Loucy (cell line): ENCODE data around the gene ARHGEF17.
A peak's percentile ranks its signal among the peaks of the same experiment; 100 is the strongest.

ENCODE experiments used
- H2AFZ ChIP-seq: fragments of 200-600 bp; sonication (generic); 2 replicates; pipeline ENCODE4 v1.6.0; 2016; ENCODE audit warnings: antibody characterized with exemption, mild to moderate bottlenecking, low read length, moderate library complexity
- H3F3A ChIP-seq: fragments of 200-600 bp; 2 replicates; pipeline ENCODE4 v1.6.0; 2016; ENCODE audit warnings: antibody characterized with exemption, low read depth, mild to moderate bottlenecking
- H3K27me3 ChIP-seq: fragments of 200-600 bp; sonication (generic); 2 replicates; pipeline ENCODE4 v1.6.1; 2014; ENCODE audit warnings: low read length, mild to moderate bottlenecking; ENCODE audit not compliant: insufficient read depth, poor library complexity, severe bottlenecking
- H3K36me3 ChIP-seq: fragments of 200-600 bp; sonication (generic); 2 replicates; pipeline ENCODE4 v1.6.1; 2016; ENCODE audit warnings: low read length; ENCODE audit not compliant: insufficient read depth
- H3K4me1 ChIP-seq: fragments of 200-600 bp; sonication (generic); 2 replicates; pipeline ENCODE4 v1.5.1; 2014; ENCODE audit warnings: low read length, mild to moderate bottlenecking; ENCODE audit not compliant: insufficient read depth, poor library complexity, severe bottlenecking
- H3K4me2 ChIP-seq: fragments of 200-600 bp; sonication (generic); 2 replicates; pipeline ENCODE4 v1.6.0; 2014; ENCODE audit warnings: antibody characterized with exemption, low read length, low read depth, mild to moderate bottlenecking; ENCODE audit not compliant: poor library complexity, severe bottlenecking
- H3K4me3 ChIP-seq: fragments of 200-600 bp; sonication (generic); 2 replicates; pipeline ENCODE4 v1.5.1; 2014; ENCODE audit warnings: low read length, mild to moderate bottlenecking, mixed read lengths; ENCODE audit not compliant: poor library complexity, severe bottlenecking
- H3K79me2 ChIP-seq: fragments of 200-600 bp; sonication (generic); 2 replicates; pipeline ENCODE4 v1.6.1; 2014; ENCODE audit warnings: low read length; ENCODE audit not compliant: insufficient read depth
- H3K9ac ChIP-seq: fragments of 200-600 bp; sonication (generic); 2 replicates; pipeline ENCODE4 v1.6.0; 2014; ENCODE audit warnings: mild to moderate bottlenecking, low read depth, low read length, moderate library complexity; ENCODE audit not compliant: poor library complexity, severe bottlenecking
- H3K9me2 ChIP-seq: fragments of 200-600 bp; sonication (generic); replicated peaks from 2 replicates; pipeline ENCODE4 v1.6.1; 2016; ENCODE audit warnings: low read depth, low read length, mixed read lengths
- H3K9me3 ChIP-seq: fragments of 200-600 bp; sonication (generic); 2 replicates; pipeline ENCODE4 v1.6.1; 2014; ENCODE audit warnings: mild to moderate bottlenecking, antibody characterized with exemption, low read length, low read depth; ENCODE audit not compliant: insufficient read depth
- H4K20me1 ChIP-seq: fragments of 200-600 bp; sonication (generic); 2 replicates; pipeline ENCODE4 v1.6.0; 2014; ENCODE audit warnings: antibody characterized with exemption, low read length, mild to moderate bottlenecking; ENCODE audit not compliant: insufficient read depth, poor library complexity, severe bottlenecking
- EZH2phosphoT487 ChIP-seq: fragments of 200-600 bp; IDR thresholded peaks from 2 replicates; pipeline ENCODE4 v1.6.1; 2018; ENCODE audit warnings: antibody characterized with exemption, mild to moderate bottlenecking, moderate library complexity, borderline replicate concordance
- TF ChIP-seq, protein P1 (sequence below): fragments of 200-600 bp; sonication (generic); conservative IDR thresholded peaks from 2 replicates; pipeline ENCODE4 v1.5.1; 2014; ENCODE audit warnings: mild to moderate bottlenecking, antibody characterized with exemption, low read length

The ARHGEF17 gene

DNA sequence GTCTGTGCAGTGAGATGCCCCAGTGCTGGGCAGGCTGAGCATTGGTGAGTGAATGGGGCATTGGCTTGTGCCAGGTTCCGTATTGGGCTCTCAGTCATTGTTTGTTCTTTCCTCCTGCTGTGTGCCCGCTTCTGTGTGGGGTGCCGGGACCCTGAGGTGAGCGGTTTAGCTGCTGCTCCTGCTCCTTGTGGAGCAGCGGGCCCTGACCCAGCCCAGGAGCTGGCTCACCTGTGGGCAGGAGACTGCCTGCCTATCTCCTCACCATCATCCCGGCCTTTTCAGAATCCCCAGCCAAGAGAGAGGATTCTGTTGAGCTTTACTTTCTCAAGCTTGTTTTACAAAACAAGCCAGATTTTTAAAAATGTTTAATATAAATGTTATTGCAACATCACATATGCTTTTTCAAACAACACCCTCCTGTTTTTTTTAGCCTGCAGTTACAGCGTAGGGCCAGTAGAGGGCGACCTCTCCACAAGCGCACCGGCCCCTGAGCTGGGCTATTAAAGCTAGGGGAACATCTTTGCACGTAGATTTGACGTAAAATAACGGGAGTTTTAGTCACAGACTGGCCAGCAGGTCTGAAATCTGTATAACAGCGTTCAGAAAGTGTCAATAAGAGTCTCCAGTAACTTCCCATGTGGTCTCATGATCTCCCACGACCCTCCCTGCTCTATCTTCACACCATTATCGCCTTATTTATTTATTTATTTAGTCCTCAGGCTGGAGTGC, 43.0 kb downstream of the ARHGEF17 start:
- H3K4me2 ChIP-seq = no peak overlapping the region

DNA sequence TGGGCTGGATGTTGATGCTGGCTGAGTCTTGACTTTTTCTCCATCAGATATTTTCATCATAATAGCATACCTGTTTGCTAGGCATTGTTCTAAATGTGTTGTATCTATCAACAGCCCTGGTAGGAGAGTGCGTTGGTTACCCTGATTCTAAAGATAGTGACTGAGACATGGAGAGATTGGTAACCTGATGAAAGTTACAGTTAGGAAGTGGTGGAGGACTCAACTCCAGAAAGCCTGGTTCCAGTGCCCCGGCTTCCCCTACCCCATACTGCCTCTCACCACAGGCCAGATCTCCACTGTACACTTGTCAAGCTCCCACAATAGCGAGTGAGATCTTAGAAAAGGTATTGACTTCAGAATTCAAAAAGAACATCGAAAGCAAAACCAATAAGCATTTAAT, 45.3 kb downstream of the ARHGEF17 start:
- Histone ChIP-seq H3K79me2 (no peaks in the 10 kb centered on the region), H3K4me3 (no peak overlapping the region), H3F3A (no peaks in the 10 kb centered on the region), H3K4me1 (peaks cover 15% of the 10 kb centered on the region), H3K4me2 (peak overlapping the region; percentile 2), H3K9ac (no peak overlapping the region), H3K9me2 (no peaks in the 10 kb centered on the region), H4K20me1 (no peaks in the 10 kb centered on the region), H3K9me3 (no peaks in the 10 kb centered on the region), H2AFZ (no peak overlapping the region), H3K27me3 (no peaks in the 10 kb centered on the region), H3K36me3 (no peaks in the 10 kb centered on the region)
- no peak for TF ChIP-seq EZH2phosphoT487
- TF ChIP-seq, protein P1, sequence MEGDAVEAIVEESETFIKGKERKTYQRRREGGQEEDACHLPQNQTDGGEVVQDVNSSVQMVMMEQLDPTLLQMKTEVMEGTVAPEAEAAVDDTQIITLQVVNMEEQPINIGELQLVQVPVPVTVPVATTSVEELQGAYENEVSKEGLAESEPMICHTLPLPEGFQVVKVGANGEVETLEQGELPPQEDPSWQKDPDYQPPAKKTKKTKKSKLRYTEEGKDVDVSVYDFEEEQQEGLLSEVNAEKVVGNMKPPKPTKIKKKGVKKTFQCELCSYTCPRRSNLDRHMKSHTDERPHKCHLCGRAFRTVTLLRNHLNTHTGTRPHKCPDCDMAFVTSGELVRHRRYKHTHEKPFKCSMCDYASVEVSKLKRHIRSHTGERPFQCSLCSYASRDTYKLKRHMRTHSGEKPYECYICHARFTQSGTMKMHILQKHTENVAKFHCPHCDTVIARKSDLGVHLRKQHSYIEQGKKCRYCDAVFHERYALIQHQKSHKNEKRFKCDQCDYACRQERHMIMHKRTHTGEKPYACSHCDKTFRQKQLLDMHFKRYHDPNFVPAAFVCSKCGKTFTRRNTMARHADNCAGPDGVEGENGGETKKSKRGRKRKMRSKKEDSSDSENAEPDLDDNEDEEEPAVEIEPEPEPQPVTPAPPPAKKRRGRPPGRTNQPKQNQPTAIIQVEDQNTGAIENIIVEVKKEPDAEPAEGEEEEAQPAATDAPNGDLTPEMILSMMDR = no peak

More for the DNA sequence above, 43.0 kb downstream of the ARHGEF17 start:
- Histone ChIP-seq H3K79me2 (no peaks in the 10 kb centered on the region), H3K4me1 (peaks cover 15% of the 10 kb centered on the region), H3F3A (no peaks in the 10 kb centered on the region), H3K9ac (no peak overlapping the region), H3K27me3 (no peaks in the 10 kb centered on the region), H2AFZ (no peak overlapping the region; the same call in 1 of the 2 replicates), H4K20me1 (no peaks in the 10 kb centered on the region), H3K36me3 (no peaks in the 10 kb centered on the region), H3K9me2 (no peaks in the 10 kb centered on the region), H3K9me3 (no peaks in the 10 kb centered on the region), H3K4me3 (no peak overlapping the region)
- TF ChIP-seq, protein P1 = peak; percentile 98
- no peak for TF ChIP-seq EZH2phosphoT487

- no peak overlapping the region for H3K9ac ChIP-seq
- no peaks in the 10 kb centered on the region for H3F3A ChIP-seq
- TF ChIP-seq, protein P1 = no peak
- TF ChIP-seq EZH2phosphoT487 = no peak
- H3K27me3 ChIP-seq = no peaks in the 10 kb centered on the region
- H2AFZ ChIP-seq = no peak overlapping the region
- H4K20me1 ChIP-seq = no peaks in the 10 kb centered on the region
- peaks cover 15% of the 10 kb centered on the region for H3K4me1 ChIP-seq
- H3K9me2 ChIP-seq = no peaks in the 10 kb centered on the region
- H3K36me3 ChIP-seq = no peaks in the 10 kb centered on the region
- H3K4me2 ChIP-seq = no peak overlapping the region
- no peaks in the 10 kb centered on the region for H3K9me3 ChIP-seq
- no peaks in the 10 kb centered on the region for H3K79me2 ChIP-seq
- H3K4me3 ChIP-seq = no peak overlapping the region
These were observed 47.0 kb downstream of the ARHGEF17 start for GRCh38 chr11:73355109-73355508.
